HG03135 (cell line): ENCODE data around the gene ST6GALNAC6.
"Not testable (repeated sequence)": the region's sequence is repeated elsewhere in the genome, so short reads cannot be mapped to it uniquely, and the experiment has no call there.

Experiments used
- ATAC-seq: cut with Tn5 transposase; IDR thresholded peaks from one replicate; pipeline ENCODE4 v1.9.1; 2021; ENCODE audit warnings: mild to moderate bottlenecking, moderate library complexity; ENCODE audit not compliant: unreplicated experiment

Gene ST6GALNAC6

GRCh38 chr9:127841087-127841835 is 58.1 kb downstream of the ST6GALNAC6 start:
- no peak for ATAC-seq

GRCh38 chr9:127838375-127839078 is 60.9 kb downstream of the ST6GALNAC6 start:
- no peak for ATAC-seq

- no peak for ATAC-seq
These were observed 62.1 kb downstream of the ST6GALNAC6 start for GRCh38 chr9:127837346-127837745.

- not testable (repeated sequence) for ATAC-seq
These were observed 62.8 kb downstream of the ST6GALNAC6 start for GRCh38 chr9:127836561-127836960.

GRCh38 chr9:127835991-127836516 is 63.3 kb downstream of the ST6GALNAC6 start:
- no peak for ATAC-seq
